GM12892 (cell line): ENCODE data around the gene GCDH.

Experiments
- POLR2A ChIP-seq: IDR thresholded peaks from 2 replicates; pipeline ENCODE4 v1.6.1; 2011; ENCODE audit warnings: low read depth, low read length, control low read depth
- POLR2AphosphoS5 ChIP-seq: IDR thresholded peaks from 2 replicates; pipeline ENCODE4 v1.6.1; 2011; ENCODE audit warnings: low read depth, low read length, control low read depth
- TAF1 ChIP-seq: IDR thresholded peaks from 2 replicates; pipeline ENCODE4 v1.6.1; 2011; ENCODE audit warnings: low read depth, mild to moderate bottlenecking, control low read depth, low read length, borderline replicate concordance

DNA sequence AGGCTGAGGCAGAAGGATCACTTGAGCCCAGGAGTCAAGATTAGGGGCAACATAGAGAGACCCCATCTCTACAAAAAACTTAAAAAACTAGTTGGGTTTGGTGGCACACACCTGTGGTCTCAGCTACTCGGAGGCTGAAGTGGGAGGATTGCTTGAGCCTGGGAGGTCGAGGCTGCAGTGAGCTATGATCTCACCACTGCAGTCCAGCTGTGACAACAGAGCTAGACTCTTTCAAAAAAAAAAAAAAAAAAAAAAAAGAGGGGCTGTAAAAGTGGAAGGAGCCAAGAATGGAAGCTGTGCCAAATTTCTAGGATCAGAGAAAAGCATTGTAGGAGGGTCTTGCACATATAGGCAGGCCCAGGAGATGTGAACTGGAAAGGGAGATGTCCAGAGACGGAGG is 19.3 kb upstream of the GCDH start:
- TF ChIP-seq POLR2AphosphoS5 (no peak), POLR2A (no peak), TAF1 (no peak)
